Measurements from ENCODE around the gene CALCOCO1. TPM values are rescaled to one million over a fixed set of nuclear protein-coding genes. Genes with fewer than 3 reads are reported as not detected.
A peak's percentile ranks its signal among the peaks of the same experiment; 100 is the strongest.

The CALCOCO1 gene
- total and polyA plus RNA-seq, 2 of the 13 experiments (the other 11 are each of a cell fraction or from before 2014, with no cell fraction given): 7.7 to 47.7 TPM

- TF ChIP-seq, protein P1, sequence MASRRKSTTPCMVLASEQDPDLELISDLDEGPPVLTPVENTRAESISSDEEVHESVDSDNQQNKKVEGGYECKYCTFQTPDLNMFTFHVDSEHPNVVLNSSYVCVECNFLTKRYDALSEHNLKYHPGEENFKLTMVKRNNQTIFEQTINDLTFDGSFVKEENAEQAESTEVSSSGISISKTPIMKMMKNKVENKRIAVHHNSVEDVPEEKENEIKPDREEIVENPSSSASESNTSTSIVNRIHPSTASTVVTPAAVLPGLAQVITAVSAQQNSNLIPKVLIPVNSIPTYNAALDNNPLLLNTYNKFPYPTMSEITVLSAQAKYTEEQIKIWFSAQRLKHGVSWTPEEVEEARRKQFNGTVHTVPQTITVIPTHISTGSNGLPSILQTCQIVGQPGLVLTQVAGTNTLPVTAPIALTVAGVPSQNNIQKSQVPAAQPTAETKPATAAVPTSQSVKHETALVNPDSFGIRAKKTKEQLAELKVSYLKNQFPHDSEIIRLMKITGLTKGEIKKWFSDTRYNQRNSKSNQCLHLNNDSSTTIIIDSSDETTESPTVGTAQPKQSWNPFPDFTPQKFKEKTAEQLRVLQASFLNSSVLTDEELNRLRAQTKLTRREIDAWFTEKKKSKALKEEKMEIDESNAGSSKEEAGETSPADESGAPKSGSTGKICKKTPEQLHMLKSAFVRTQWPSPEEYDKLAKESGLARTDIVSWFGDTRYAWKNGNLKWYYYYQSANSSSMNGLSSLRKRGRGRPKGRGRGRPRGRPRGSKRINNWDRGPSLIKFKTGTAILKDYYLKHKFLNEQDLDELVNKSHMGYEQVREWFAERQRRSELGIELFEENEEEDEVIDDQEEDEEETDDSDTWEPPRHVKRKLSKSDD (CRISPR knock-in tag; IDR thresholded peaks at IDR 0.05; ENCODE audit: low read depth): no peak
- TF ChIP-seq PTBP1 (IDR thresholded peaks at IDR 0.05; ENCODE audit: low read depth, low read length, poor library complexity, severe bottlenecking) (no peak), ZC3H13 (CRISPR knock-in tag; IDR thresholded peaks at IDR 0.05) (no peak), ZNF580 (CRISPR knock-in tag; IDR thresholded peaks at IDR 0.05; ENCODE audit: borderline replicate concordance, low read depth) (peak; percentile 45; the same call in 1 of the 2 replicates), ZNF224 (CRISPR knock-in tag; IDR thresholded peaks at IDR 0.05) (no peak), ZNF878 (CRISPR knock-in tag; IDR thresholded peaks at IDR 0.05) (peak; percentile 67; the same call in 1 of the 2 replicates), ZNF160 (CRISPR knock-in tag; IDR thresholded peaks at IDR 0.05) (no peak), GLMP (CRISPR knock-in tag; IDR thresholded peaks at IDR 0.05; ENCODE audit: borderline replicate concordance) (no peak), ADNP (CRISPR knock-in tag; IDR thresholded peaks at IDR 0.05) (no peak), NFRKB (IDR thresholded peaks at IDR 0.05) (no peak), ZBTB10 (CRISPR knock-in tag; IDR thresholded peaks at IDR 0.05; ENCODE audit: borderline replicate concordance) (no peak), ZNF569 (CRISPR knock-in tag; IDR thresholded peaks at IDR 0.05; ENCODE audit: borderline replicate concordance) (no peak), FOXP1 (IDR thresholded peaks at IDR 0.05) (no peak), FOXP1 (CRISPR knock-in tag; IDR thresholded peaks at IDR 0.05) (peak; percentile 24; the same call in 1 of the 2 replicates), POLR2AphosphoS2 (IDR thresholded peaks at IDR 0.05; ENCODE audit: low read depth, low read length) (no peak), ARNT2 (CRISPR knock-in tag; IDR thresholded peaks at IDR 0.05; ENCODE audit: low read depth) (no peak), AGO1 (IDR thresholded peaks at IDR 0.05; ENCODE audit: low read depth, low read length, poor library complexity, severe bottlenecking) (no peak)
- TF ChIP-seq, protein P2, sequence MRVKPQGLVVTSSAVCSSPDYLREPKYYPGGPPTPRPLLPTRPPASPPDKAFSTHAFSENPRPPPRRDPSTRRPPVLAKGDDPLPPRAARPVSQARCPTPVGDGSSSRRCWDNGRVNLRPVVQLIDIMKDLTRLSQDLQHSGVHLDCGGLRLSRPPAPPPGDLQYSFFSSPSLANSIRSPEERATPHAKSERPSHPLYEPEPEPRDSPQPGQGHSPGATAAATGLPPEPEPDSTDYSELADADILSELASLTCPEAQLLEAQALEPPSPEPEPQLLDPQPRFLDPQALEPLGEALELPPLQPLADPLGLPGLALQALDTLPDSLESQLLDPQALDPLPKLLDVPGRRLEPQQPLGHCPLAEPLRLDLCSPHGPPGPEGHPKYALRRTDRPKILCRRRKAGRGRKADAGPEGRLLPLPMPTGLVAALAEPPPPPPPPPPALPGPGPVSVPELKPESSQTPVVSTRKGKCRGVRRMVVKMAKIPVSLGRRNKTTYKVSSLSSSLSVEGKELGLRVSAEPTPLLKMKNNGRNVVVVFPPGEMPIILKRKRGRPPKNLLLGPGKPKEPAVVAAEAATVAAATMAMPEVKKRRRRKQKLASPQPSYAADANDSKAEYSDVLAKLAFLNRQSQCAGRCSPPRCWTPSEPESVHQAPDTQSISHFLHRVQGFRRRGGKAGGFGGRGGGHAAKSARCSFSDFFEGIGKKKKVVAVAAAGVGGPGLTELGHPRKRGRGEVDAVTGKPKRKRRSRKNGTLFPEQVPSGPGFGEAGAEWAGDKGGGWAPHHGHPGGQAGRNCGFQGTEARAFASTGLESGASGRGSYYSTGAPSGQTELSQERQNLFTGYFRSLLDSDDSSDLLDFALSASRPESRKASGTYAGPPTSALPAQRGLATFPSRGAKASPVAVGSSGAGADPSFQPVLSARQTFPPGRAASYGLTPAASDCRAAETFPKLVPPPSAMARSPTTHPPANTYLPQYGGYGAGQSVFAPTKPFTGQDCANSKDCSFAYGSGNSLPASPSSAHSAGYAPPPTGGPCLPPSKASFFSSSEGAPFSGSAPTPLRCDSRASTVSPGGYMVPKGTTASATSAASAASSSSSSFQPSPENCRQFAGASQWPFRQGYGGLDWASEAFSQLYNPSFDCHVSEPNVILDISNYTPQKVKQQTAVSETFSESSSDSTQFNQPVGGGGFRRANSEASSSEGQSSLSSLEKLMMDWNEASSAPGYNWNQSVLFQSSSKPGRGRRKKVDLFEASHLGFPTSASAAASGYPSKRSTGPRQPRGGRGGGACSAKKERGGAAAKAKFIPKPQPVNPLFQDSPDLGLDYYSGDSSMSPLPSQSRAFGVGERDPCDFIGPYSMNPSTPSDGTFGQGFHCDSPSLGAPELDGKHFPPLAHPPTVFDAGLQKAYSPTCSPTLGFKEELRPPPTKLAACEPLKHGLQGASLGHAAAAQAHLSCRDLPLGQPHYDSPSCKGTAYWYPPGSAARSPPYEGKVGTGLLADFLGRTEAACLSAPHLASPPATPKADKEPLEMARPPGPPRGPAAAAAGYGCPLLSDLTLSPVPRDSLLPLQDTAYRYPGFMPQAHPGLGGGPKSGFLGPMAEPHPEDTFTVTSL (CRISPR knock-in tag; IDR thresholded peaks at IDR 0.05; ENCODE audit: borderline replicate concordance): no peak
Observed at GRCh38 chr12:53659011-53659551, 68.2 kb downstream of the CALCOCO1 start (continued).

Measured in HepG2 (cell line).